ENCODE measurements around the gene ACKR4.
"Not testable (repeated sequence)": the region's sequence is repeated elsewhere in the genome, so short reads cannot be mapped to it uniquely, and the experiment has no call there.

The ACKR4 gene

DNA sequence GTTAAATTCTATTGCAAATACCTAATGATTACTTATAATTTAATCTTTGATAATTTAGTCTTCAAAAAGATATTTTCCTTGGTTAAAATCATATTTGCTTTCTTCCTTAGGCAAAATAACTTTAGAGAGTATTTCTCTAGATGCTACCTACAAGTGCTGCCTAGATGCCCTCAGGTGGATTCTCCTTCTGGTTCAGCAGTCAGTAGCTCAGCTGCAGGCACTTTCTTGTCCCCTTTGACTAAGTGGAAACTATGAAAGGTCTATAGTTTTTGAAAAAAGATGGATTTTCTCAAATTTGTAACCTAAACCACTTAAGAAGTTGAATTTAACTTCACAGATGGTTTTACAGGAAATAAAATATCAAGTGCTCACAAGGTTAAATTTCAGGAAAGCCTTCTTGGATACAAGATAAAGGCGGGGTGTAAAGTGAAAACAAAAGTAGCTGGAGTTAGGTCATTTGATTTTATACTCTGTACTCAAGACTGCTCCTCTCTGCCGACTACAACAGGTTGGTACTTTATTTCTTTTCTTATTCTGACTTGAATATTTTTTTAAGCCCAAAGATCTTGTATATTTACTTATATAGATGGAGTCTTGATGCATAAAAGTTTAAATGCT, at the start of gene ACKR4:
Gene ACKR4, plus strand, starts transcription at position 455 of the 618 bp plus-strand sequence. CDS start 3,128 bp downstream, outside the sequence.
- CTCF ChIA-PET: no interaction called here
- no peak within 1 kb of the TSS for H3K4me3 Mint-ChIP-seq
- peaks cover 3% of the 10 kb centered on the region for H3K4me1 Mint-ChIP-seq
- no peak within 1 kb of the TSS for H3K27ac Mint-ChIP-seq
- no peak for DNase-seq
- H3K36me3 Mint-ChIP-seq: peaks cover 3% of the 10 kb centered on the region
- no peaks in the 10 kb centered on the region for H3K9me3 Mint-ChIP-seq
- no peaks in the 10 kb centered on the region for H3K27me3 Mint-ChIP-seq

DNA sequence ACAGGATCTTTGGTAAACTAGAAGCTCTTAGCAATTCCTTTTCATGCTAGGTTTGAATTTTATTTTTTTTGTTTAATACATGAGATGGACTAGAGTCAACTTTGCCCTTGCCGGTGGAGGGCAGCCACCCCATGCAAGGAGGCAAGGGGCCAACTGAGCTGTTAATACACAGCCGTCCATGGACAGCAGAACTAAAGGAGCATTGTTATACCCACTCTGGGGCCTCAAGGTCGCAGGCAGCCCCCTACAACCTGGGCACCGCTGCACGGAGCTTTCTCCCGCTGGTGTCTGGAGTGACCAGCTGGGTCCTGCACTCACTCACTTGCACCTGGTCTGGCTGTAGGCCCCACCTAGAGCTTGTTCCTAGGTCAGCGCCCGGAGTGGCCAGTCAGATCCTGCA, 47.9 kb upstream of the ACKR4 start:
- peaks cover 12% of the 10 kb centered on the region for H3K4me1 Mint-ChIP-seq
- CTCF ChIA-PET: no interaction called here
- no peaks in the 10 kb centered on the region for H3K27me3 Mint-ChIP-seq

DNA sequence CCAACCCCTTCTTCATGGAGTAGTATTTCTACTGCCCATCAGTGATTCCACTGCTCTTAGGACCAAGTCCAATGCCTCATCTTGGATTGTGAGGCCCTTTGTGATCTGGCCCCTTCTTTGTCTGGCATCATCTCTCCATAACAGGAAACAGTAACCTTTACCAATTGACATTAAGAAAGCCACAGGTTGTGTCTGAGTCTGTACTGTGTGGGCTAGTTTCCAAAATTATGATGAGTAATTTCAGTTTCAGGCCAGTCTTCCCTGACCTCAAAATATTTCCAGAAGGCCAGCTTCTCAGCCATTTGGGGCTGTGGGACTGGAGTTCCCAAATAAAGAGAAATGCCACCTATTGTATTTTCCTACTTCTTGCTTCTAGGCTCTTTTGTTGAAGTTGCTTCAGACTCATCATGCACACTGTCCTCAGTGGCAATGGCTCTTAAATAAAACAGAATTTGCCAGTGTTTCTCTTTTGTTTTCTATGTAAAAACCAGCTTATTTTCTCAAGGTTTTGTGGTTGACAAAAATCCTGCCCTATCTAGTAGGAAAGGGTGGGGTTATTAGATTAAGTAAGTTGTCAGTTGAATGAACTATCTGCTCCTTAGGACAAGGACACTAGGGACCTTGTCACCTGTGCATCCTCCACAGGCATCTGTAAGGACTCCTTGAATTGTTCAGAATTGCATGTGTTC, 47.0 kb upstream of the ACKR4 start:
- H3K4me3 Mint-ChIP-seq: no peak overlapping the region
- peaks cover 12% of the 10 kb centered on the region for H3K4me1 Mint-ChIP-seq
- DNase-seq: no peak
- no peaks in the 10 kb centered on the region for H3K27me3 Mint-ChIP-seq
- CTCF ChIA-PET: interaction anchor here (0.6 to 1.8 kb wide), 2 partner anchors 13 to 26 kb away, joined by 3 to 7 read pairs; no protein-coding TSS in a partner anchor
- H3K27ac Mint-ChIP-seq: no peak overlapping the region
- no peaks in the 10 kb centered on the region for H3K36me3 Mint-ChIP-seq
- no peaks in the 10 kb centered on the region for H3K9me3 Mint-ChIP-seq

More for the DNA sequence above, 47.9 kb upstream of the ACKR4 start:
- Mint-ChIP-seq H3K27ac (no peak overlapping the region), H3K4me3 (no peak overlapping the region), H3K9me3 (no peaks in the 10 kb centered on the region), H3K36me3 (no peaks in the 10 kb centered on the region)
- no peak for DNase-seq

GRCh38 chr3:132550579-132551305, 46.3 kb upstream of the ACKR4 start:
- no peak for DNase-seq

GRCh38 chr3:132553826-132554225, 43.2 kb upstream of the ACKR4 start:
- no peaks in the 10 kb centered on the region for H3K27me3 Mint-ChIP-seq
- CTCF ChIA-PET: no interaction called here

More at GRCh38 chr3:132550579-132551305, 46.3 kb upstream of the ACKR4 start:
- Mint-ChIP-seq H3K4me1 (peaks cover 12% of the 10 kb centered on the region), H3K9me3 (no peaks in the 10 kb centered on the region), H3K4me3 (no peak overlapping the region), H3K27ac (no peak overlapping the region), H3K27me3 (no peaks in the 10 kb centered on the region), H3K36me3 (no peaks in the 10 kb centered on the region)
- CTCF ChIA-PET: interaction anchor here (1.8 kb wide), 1 partner anchor 14 kb away, joined by 7 read pairs; no protein-coding TSS in a partner anchor

DNA sequence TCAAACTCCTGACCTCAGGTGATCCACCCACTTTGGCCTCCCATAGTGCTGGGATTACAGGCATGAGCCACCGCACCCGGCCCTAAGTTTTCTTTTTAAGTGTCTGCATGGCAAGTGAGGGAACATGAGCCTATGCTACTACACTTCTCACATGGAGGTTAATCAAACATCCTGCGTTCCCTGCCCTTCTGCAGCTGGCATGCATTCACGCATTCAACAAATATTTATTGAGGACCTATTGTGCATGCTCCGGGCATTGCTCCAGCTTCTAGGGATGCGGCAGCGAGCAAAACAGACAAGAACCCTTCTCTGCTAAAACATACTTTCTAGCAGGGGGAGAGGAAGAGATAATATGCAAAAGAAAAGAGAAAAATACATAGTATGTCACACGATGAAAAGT, 42.6 kb upstream of the ACKR4 start:
- Mint-ChIP-seq H3K36me3 (no peaks in the 10 kb centered on the region), H3K4me3 (no peak overlapping the region), H3K27ac (no peak overlapping the region), H3K27me3 (no peaks in the 10 kb centered on the region), H3K9me3 (no peaks in the 10 kb centered on the region), H3K4me1 (peaks cover 12% of the 10 kb centered on the region)
- DNase-seq: no peak
- CTCF ChIA-PET: no interaction called here

More at GRCh38 chr3:132553826-132554225, 43.2 kb upstream of the ACKR4 start:
- Mint-ChIP-seq H3K9me3 (no peaks in the 10 kb centered on the region), H3K36me3 (no peaks in the 10 kb centered on the region), H3K4me3 (no peak overlapping the region), H3K27ac (no peak overlapping the region), H3K4me1 (peaks cover 12% of the 10 kb centered on the region)
- no peak for DNase-seq

DNA sequence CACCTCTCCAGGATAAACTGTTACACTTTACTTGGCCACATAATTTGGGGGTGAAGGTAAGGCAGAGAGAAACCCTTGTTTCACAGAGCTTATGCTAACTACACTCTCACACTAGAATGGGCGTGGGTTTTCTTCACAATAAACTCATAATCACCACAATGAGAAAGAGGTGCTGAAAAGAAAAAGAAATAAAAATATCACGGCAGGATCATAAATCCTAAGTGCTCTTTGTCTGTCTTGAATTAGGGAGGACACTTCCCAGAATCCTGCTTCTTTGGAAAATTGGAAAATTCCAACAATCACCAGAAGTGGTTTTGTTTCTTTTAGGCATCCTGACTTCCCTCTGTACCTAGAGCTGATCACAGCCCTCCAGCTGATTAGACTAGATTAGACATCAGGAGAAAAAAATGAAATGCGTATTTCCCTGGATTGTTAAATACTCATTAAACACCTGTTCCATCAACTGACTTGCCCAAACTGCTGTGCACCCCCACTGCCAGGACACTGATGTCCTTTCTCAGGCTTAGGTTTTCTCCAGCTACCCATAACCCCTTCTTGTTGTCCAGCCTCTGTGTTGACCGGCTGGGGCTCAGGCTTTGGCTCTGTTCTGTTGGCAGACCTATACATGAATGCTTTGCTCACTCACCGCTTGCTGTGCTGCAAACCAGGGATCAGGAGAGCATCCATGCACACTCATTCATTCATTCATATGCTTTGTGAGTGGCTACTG, 41.6 kb upstream of the ACKR4 start:
- no peak for DNase-seq
- Mint-ChIP-seq H3K27me3 (no peaks in the 10 kb centered on the region), H3K4me1 (peaks cover 2% of the 10 kb centered on the region), H3K4me3 (no peak overlapping the region), H3K9me3 (no peaks in the 10 kb centered on the region), H3K27ac (no peak overlapping the region), H3K36me3 (no peaks in the 10 kb centered on the region)
- CTCF ChIA-PET: no interaction called here

GRCh38 chr3:132556036-132556386, 41.1 kb upstream of the ACKR4 start:
- H3K4me3 Mint-ChIP-seq, H3K4me1 Mint-ChIP-seq, H3K27me3 Mint-ChIP-seq, CTCF ChIA-PET, DNase-seq, H3K36me3 Mint-ChIP-seq, H3K9me3 Mint-ChIP-seq, H3K27ac Mint-ChIP-seq: not testable (repeated sequence)

GRCh38 chr3:132556508-132557159, 40.4 kb upstream of the ACKR4 start:
- CTCF ChIA-PET: interaction anchor here (0.9 kb wide), 1 partner anchor 21 kb away, joined by 3 read pairs; no protein-coding TSS in a partner anchor
- Mint-ChIP-seq H3K9me3 (no peaks in the 10 kb centered on the region), H3K27ac (no peak overlapping the region)

GRCh38 chr3:132561003-132561402, 36.1 kb upstream of the ACKR4 start:
- Mint-ChIP-seq H3K36me3 (no peaks in the 10 kb centered on the region), H3K4me1 (no peaks in the 10 kb centered on the region), H3K27me3 (no peaks in the 10 kb centered on the region), H3K4me3 (no peak overlapping the region), H3K27ac (no peak overlapping the region), H3K9me3 (no peaks in the 10 kb centered on the region)
- no peak for DNase-seq
- CTCF ChIA-PET: no interaction called here

More at GRCh38 chr3:132556508-132557159, 40.4 kb upstream of the ACKR4 start:
- H3K4me3 Mint-ChIP-seq: no peak overlapping the region
- H3K4me1 Mint-ChIP-seq: no peaks in the 10 kb centered on the region
- H3K27me3 Mint-ChIP-seq: no peaks in the 10 kb centered on the region
- DNase-seq: no peak
- H3K36me3 Mint-ChIP-seq: no peaks in the 10 kb centered on the region

- no peaks in the 10 kb centered on the region for H3K4me1 Mint-ChIP-seq
- CTCF ChIA-PET: no interaction called here
- no peak overlapping the region for H3K27ac Mint-ChIP-seq
- no peak for DNase-seq
- H3K4me3 Mint-ChIP-seq: no peak overlapping the region
- H3K36me3 Mint-ChIP-seq: no peaks in the 10 kb centered on the region
- no peaks in the 10 kb centered on the region for H3K27me3 Mint-ChIP-seq
- no peaks in the 10 kb centered on the region for H3K9me3 Mint-ChIP-seq
Observed at GRCh38 chr3:132563420-132564069, 33.5 kb upstream of the ACKR4 start.

GRCh38 chr3:132564070-132564465, 33.0 kb upstream of the ACKR4 start:
- H3K27me3 Mint-ChIP-seq: no peaks in the 10 kb centered on the region
- CTCF ChIA-PET: no interaction called here
- H3K36me3 Mint-ChIP-seq: no peaks in the 10 kb centered on the region
- no peaks in the 10 kb centered on the region for H3K4me1 Mint-ChIP-seq
- no peaks in the 10 kb centered on the region for H3K9me3 Mint-ChIP-seq
- no peak overlapping the region for H3K4me3 Mint-ChIP-seq
- H3K27ac Mint-ChIP-seq: no peak overlapping the region
- DNase-seq: no peak

DNA sequence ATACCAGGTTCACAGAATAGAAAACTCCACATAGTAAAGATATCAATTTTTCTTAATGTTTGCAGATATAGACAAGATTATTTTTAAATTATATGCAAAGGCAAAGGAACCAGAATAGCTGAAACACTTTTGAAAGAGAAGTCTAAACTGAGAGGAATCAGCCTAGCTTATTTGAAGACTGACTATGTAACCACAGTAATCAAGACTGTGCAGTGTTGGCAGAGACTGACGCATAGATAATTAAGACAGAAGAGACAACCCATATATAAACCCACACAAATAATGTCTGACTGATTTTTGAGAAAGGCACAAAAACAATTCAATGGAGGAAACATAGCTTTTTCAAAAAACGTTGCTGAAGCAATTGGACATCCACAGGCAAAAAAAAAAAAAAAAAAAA, 28.6 kb upstream of the ACKR4 start:
- Mint-ChIP-seq H3K36me3 (peaks cover 1% of the 10 kb centered on the region), H3K9me3 (no peaks in the 10 kb centered on the region), H3K27me3 (no peaks in the 10 kb centered on the region), H3K4me1 (no peaks in the 10 kb centered on the region), H3K27ac (no peak overlapping the region), H3K4me3 (no peak overlapping the region)
- DNase-seq: no peak
- CTCF ChIA-PET: no interaction called here
